NCI-H82 (cell line): Measurements from ENCODE around the gene RILP.

Experiments
- DNase-seq: peaks from one replicate; lab custom pipeline; 2025; lab: John Stamatoyannopoulos, UW

The RILP gene

DNA sequence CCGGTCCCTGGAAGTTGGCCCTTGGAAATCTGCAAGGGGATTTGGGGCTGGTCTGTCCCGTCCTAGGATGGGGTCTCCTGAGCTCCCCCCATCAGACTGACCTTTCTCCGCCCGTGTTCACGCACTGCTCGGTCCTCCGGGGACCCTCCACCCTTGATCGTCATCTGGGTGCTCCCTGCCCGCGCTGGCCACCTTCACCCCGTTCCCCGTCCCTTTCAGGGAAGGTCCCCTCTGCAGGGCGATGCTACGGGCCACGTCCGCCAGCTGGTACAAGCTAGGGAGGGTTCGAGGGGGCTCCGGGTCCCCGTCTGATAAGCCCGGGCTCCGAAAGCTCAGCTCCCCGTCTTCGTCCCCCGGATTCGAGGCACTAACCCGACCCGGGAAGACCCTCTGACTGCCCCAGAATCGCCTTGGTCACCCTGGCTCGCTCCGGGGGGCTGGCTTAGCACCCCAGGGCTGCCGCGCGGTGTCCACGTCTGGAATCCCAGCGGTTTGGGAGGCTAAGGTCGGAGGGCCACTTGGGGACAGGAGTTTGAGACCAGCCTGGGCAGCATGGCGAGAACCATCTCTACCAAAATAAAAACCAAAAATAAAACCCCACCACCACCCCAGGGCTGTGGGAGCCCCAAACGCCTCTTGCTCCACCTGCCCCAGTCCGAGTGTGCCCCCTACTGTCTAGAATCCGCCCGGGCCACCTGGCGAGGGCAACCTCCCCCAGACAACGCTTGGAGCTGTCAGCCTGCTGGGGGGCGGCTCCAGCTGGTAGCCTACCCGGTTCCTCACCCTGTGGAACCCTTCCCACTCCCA, 20.0 kb downstream of the RILP start:
- peak; percentile 83 for DNase-seq

GRCh38 chr17:1628856-1629503, 20.7 kb downstream of the RILP start:
- DNase-seq, result peak; percentile 99

DNA sequence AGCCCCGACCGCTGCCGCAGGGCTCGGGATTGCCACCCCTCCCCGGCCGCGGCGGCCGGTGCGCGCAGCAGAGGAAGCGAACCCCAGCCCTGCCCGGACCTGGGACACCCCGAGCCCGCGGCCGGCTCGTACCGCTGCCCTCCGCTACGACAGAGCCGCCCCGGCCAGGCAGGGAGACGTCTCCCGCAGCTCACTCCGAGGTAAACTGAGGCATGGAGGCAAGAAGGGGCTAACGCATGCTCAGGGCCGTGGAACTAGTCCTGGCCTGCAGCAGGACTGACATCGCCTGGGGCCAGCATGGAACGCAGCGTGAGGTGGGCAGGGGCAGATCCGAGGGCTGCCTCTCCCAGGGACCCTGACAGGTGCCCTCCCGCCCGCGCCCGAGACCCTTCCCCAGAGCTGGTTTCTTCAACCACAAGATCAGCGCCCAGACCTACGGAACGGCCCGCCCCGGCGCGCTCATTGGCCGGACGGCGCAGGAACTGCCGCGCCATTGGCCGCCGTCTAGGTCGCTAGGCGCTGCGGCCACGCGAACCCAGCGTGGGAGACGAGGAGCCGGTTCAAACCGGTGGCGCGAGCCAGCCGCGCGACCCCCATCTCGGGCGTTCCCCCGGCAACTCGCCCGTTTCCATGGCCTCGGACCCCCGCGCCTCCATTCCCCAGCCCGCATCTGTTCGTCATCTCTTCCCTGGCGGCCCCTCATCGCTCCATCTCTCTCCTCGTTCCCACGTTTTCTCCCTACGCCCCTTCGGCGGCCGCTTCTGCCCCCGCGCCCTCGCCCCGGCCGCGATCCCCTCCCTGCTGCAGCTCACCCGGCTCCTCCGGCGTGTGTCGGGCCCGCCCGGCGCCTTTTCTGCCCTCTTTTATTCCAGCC, 21.4 kb downstream of the RILP start, which contains the start of gene SLC43A2:
SLC43A2 (minus strand) TSS at position 853 of the 874 bp plus-strand sequence. CDS start 960 bp downstream, outside the sequence.
- peak; percentile 98 for DNase-seq

GRCh38 chr17:1627182-1627981, 22.3 kb downstream of the RILP start:
- peak; percentile 56 for DNase-seq

- peak; percentile 93 for DNase-seq
These were observed 23.3 kb downstream of the RILP start for GRCh38 chr17:1626333-1626732.

DNA sequence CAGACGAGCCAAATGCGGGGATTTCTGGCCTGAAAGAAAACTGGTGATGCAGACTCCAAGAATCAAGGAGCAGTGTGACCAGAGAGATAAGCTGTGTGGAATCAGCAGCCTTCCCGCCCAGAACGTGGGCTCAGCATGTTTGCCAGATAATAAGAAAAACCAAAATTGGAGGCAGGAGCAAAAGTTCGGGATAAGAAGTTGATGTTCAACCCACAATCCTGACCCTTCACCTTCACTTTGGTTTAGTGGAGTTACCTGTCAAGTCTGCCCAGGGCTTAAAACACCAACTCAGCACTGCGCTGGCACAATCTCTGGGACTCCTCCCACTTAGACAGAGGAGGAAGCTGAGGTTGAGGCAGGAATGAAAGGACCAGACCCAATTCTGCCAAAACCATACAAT, 24.1 kb downstream of the RILP start:
- no peak for DNase-seq

GRCh38 chr17:1625053-1625452, 24.6 kb downstream of the RILP start:
- DNase-seq, result no peak

DNA sequence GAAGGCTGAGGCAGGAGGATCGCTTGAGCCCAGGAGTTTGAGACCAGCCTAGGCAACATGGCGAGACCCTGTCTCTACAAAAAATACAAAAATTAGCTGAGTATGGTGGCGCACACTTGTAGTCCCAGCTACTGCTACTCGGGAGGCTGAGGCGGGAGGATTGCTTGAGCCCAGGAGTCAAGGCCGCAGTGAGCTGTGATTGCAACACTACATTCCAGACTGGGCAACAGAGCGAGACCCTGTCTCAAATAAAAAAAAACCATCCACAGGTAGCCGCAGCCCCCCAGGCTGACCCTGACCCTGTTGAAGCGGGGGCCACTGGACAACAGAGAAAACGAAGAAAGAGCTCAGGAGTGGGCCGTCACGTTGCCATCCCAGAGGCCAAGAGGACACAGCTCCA, 25.0 kb downstream of the RILP start:
- DNase-seq, result no peak

DNA sequence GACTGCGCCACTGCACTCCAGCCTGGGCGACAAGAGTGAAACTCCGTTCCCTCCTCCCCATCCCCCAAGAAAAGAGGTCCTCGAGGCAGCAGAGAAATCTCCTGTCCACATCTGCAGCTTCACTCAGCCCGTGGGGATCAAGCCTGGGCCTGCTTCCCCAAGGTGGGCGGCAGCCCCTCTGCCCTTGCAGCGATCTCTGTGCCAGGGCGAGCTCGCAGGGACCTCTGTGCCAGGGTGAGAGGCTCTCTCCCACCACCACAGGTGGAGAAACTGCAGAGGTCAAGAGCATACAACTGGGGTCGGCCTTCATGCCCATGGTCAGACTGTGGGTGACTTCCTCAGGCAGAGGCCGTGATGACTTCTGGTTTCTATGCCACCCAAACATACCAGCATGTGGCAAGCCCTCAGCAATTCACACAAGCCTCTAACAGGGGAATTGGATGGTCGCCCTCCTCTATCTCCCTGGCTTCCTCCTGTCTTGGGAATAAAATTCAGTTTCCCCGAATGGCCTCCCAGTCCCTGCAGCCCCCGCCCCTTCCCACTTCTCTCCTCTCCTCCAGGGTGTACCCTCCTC, 26.5 kb downstream of the RILP start:
- no peak for DNase-seq

- no peak for DNase-seq
These were observed 28.3 kb downstream of the RILP start for GRCh38 chr17:1621273-1621954.

DNA sequence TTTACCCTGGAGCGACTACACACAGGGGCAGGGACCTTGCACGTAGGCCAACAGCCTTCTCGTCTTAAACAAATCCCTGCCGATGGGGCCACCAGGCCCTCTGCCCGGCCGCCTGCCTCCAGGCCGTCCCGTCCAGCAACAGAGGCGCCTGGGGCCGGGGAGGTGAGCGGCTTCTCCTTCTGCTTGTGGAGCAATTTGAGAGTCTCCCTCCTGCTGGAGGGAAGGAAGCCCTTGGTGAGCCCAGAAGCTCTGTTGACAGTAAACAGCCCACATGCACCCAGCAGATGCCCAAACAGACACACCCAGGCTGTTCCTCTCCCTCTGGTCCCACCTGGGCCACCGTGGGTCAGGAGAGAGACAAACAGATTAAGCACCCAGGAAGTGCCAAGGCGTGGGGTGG, 29.2 kb downstream of the RILP start:
- DNase-seq, result no peak

DNA sequence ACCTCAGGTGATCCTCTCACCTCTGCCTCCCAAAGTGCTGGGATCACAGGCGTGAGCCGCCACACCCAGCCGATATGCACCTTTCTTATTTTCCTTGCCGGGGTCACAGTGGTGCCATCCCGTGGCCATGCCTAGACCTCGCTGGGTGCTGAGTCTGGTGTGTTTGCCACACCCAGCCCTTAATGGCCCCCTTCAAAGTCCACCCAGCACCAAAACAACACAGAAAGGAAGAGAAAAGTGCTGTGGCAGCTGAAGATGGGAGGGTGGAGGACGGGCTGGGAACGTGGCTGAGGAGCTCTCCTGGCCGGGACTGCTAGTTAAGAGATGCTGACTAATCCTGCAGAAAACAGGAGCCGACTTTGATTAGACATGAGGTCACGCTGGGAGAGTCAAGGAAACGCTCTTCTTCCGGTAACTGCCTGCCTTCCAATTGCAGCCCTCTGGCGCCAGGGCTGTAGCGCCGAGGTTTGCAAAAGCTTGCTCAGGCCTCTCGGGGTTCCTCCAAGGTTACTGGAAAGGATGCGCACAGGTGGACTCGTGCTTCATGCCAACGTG, 32.0 kb downstream of the RILP start:
- no peak for DNase-seq

- no peak for DNase-seq
These were observed 33.6 kb downstream of the RILP start for GRCh38 chr17:1616101-1616500.

GRCh38 chr17:1612400-1612799, 37.3 kb downstream of the RILP start:
- DNase-seq, result no peak

- no peak for DNase-seq
These were observed 38.0 kb downstream of the RILP start for GRCh38 chr17:1611715-1612114.

DNA sequence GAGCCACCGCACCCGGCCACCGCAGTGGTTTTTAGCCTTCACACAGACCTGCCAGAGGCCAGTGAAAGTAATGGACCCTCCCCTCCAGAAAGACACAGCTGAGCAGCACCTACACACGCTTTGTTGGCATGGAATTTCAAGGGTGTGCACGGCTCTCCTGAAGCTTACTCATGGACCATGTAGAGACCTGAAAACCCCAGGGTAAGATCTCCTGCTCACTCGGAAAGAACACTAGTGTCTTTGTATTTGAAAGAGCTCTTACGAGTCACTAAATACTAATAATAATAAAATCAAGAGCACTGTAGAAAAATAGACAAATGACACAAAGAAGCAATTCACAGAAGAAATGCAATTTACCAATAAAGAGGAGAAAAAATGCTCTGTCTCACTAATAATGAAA, 41.0 kb downstream of the RILP start:
- no peak for DNase-seq

- DNase-seq, result no peak
These were observed 41.7 kb downstream of the RILP start for GRCh38 chr17:1607971-1608320.

GRCh38 chr17:1606352-1606985, 43.2 kb downstream of the RILP start:
- DNase-seq, result no peak

DNA sequence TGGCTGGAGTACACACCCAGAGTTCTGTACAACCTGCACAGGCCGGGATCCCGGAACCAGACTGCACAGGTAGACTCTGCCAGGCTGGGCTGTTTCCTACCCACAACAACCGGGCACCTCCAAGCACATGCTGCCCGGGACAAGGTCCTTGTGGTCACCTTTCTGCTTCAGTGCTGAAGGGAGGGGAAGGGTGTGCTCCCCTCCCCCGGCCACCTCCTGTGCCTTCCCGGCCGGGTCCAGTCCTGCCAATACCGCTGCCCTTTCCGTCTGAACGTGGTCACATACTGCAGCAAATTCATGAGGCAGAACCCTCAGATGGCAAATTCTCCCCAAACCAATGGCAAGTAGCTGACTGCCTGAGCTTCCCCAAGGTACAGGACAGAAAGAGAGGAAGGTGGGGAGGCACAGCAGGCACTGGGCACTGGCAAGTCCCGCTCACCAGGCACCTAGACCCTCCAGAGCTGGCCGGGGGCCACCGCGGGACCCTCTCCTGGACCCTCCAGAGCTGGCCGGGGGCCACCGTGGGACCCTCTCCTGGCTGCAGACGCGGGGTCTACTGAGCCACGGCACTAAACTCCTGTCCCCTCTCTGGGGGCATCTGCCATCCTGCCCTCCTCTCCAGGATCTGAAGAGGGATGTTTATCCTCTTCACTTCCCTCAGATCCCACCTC, 43.9 kb downstream of the RILP start:
- DNase-seq, result no peak
